Transverse colon (tissue), 4 donors: ENCODE data around the gene HHEX. TPM values are rescaled to one million over a fixed set of nuclear protein-coding genes. Genes with fewer than 3 reads are reported as not detected.

ENCODE experiments used
- DNase-seq: peaks from one replicate; pipeline ENCODE4 v3.0.0-alpha.2; 2019
- H3K27ac ChIP-seq, 4 donors: fragments of 200-600 bp; sonication (generic); 2 replicates each; pipeline ENCODE4 v1.5.1; 2016 to 2018; ENCODE audit warnings: inconsistent platforms in 4 of 4
- H3K27me3 ChIP-seq: fragments of 200-600 bp; sonication (generic); 2 replicates; pipeline ENCODE4 v1.5.1; 2017; ENCODE audit warnings: inconsistent platforms
- H3K36me3 ChIP-seq, 4 donors: fragments of 200-600 bp; sonication (generic); 2 replicates each; pipeline ENCODE4 v1.5.1; 2017 to 2019; ENCODE audit warnings: inconsistent platforms in 4 of 4
- H3K4me1 ChIP-seq, 4 donors: fragments of 200-600 bp; sonication (generic); 2 replicates each; pipeline ENCODE4 v1.5.1; 2017 to 2020; ENCODE audit warnings: inconsistent platforms in 4 of 4
- H3K4me3 ChIP-seq, 4 donors: fragments of 200-600 bp; sonication (generic); 1 replicate in 1 of 4; 2 replicates in 3 of 4; pipeline versions ENCODE4 v1.5.1 to v1.6.1; 2017 to 2019; ENCODE audit warnings: inconsistent platforms in 4 of 4
- H3K9me3 ChIP-seq, 2 donors: fragments of 200-600 bp; sonication (generic); 2 replicates each; pipeline ENCODE4 v1.5.1; 2017 to 2019; ENCODE audit warnings: inconsistent platforms in 2 of 2
- EP300 ChIP-seq: sonication (generic); formaldehyde crosslinking; IDR thresholded peaks from one replicate; pipeline ENCODE4 v1.6.1; 2017; ENCODE audit warnings: antibody characterized with exemption, low read depth
- POLR2A ChIP-seq: fragments of 450-650 bp; IDR thresholded peaks from one replicate; pipeline ENCODE4 v1.6.1; 2016; ENCODE audit warnings: antibody characterized with exemption, mild to moderate bottlenecking, moderate library complexity
- POLR2AphosphoS5 ChIP-seq, 3 donors: sonication (generic); formaldehyde crosslinking; IDR thresholded peaks; one replicate each; pipeline ENCODE4 v1.6.1; 2016; ENCODE audit warnings: antibody characterized with exemption in 3 of 3
- WGBS, 2 donors: methylation state at CpG; one replicate each; pipeline ENCODE4 v1.1.5; 2018; ENCODE audit warnings: low coverage in 1 of 2; 5-methylcytosine and 5-hydroxymethylcytosine counted together
- in situ Hi-C, 4 donors: fragments of 200-750 bp; cut with MboI; loops; one replicate each; pipeline versions ENCODE4 v1.15.0 to v1.15.1; 2017; ENCODE audit warnings: low sequenced_read_pairs in 3 of 4, low pct_ligation_motif_present in 1 of 4, low pct_unique_long_range_greater_than_20kb in 1 of 4
- intact Hi-C: fragments of 100-400 bp; cut with DNase I; formaldehyde crosslinking; loops from one replicate; pipeline ENCODE4 v1.15.1; 2023; ENCODE audit warnings: low total_unique reads
- total RNA-seq, 4 donors: library from RNA; depleted of rRNA; stranded (reverse); fragments of >200 nt; gene quantifications; one replicate each; pipeline ENCODE4 v1.1.0, GENCODE V29; 2016
- TF ChIP-seq, protein P1 (sequence below), 5 experiments: fragments of 200-600 bp in 3 of 5; fragments of 450-650 bp in 2 of 5; sonication (generic) in 3 of 5; IDR thresholded peaks; 1 replicate in 2 of 5; 2 replicates in 3 of 5; pipeline ENCODE4 v1.5.1; 2016 to 2017; ENCODE audit warnings: antibody characterized with exemption in 5 of 5, inconsistent platforms in 3 of 5, mild to moderate bottlenecking in 2 of 5, moderate library complexity in 1 of 5

Gene HHEX
- total RNA-seq, 4 donors from 2014 or later = 0.80 to 7.9 (median 4.8) TPM

DNA sequence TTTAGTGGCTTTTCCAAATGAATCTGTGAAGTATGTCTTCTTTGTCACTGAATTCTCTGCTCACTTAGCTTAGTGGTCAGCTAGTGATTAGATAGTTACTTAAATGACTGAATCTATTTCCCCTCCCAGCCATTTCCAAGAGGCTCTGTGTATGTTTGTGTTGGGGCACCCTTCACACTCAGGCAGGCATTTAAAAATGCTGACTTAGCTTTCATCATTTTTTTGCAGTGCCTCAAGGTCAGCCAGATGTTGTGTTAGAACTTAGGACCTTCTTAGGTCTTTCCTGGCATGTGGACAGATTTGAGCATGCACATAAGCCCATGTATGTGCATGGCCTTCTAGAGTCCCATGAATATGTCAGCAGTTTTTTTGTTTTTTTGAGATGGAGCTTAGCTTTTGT is 25.4 kb upstream of the HHEX start:
- TF ChIP-seq POLR2A (no peak), EP300 (no peak), POLR2AphosphoS5 (IDR thresholded peaks at IDR 0.05) (no peak)
- TF ChIP-seq, protein P1, sequence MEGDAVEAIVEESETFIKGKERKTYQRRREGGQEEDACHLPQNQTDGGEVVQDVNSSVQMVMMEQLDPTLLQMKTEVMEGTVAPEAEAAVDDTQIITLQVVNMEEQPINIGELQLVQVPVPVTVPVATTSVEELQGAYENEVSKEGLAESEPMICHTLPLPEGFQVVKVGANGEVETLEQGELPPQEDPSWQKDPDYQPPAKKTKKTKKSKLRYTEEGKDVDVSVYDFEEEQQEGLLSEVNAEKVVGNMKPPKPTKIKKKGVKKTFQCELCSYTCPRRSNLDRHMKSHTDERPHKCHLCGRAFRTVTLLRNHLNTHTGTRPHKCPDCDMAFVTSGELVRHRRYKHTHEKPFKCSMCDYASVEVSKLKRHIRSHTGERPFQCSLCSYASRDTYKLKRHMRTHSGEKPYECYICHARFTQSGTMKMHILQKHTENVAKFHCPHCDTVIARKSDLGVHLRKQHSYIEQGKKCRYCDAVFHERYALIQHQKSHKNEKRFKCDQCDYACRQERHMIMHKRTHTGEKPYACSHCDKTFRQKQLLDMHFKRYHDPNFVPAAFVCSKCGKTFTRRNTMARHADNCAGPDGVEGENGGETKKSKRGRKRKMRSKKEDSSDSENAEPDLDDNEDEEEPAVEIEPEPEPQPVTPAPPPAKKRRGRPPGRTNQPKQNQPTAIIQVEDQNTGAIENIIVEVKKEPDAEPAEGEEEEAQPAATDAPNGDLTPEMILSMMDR (IDR thresholded peaks at IDR 0.05) = no peak
- in situ Hi-C loops = no loop called here
- no peak overlapping the region for H3K4me3 ChIP-seq

DNA sequence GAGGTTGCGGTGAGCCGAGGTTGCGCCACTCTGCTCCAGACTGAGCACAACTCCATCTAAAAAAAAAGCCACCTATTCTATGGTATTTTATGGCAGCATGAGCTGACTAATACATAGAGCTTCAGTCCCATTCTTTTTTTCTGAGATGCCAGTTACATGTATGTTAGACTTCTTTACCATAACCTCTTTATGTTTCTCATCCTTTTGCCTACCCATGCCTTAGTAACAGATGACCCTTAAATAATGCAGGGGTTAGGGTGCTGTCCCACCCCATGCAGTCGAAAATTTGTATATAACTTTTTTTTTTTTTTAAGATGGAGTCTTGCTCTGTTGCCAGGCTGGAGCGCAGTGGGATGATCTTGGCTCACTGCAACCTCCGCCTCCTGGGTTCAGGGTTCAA is 22.7 kb upstream of the HHEX start:
- H3K36me3 ChIP-seq = no peaks in the 10 kb centered on the region
- intact Hi-C loops = no loop called here
- 95% methylated on average over 6 of the region's 6 CpGs for WGBS, 2 donors
- no peak overlapping the region for H3K27ac ChIP-seq
- no peak overlapping the region for H3K4me3 ChIP-seq
- H3K27me3 ChIP-seq = no peaks in the 10 kb centered on the region
- no peak for DNase-seq
- in situ Hi-C loops = no loop called here
- H3K9me3 ChIP-seq = peaks cover 6 to 16% of the 10 kb centered on the region in 2 donors
- TF ChIP-seq POLR2A = no peak
- TF ChIP-seq, protein P1 (IDR thresholded peaks at IDR 0.05) = no peak
- TF ChIP-seq POLR2AphosphoS5 (IDR thresholded peaks at IDR 0.05) = no peak
- no peak for TF ChIP-seq EP300
- H3K4me1 ChIP-seq = no peaks in the 10 kb centered on the region

More for the DNA sequence above, 25.4 kb upstream of the HHEX start:
- Histone ChIP-seq H3K9me3 (peaks cover 8 to 16% of the 10 kb centered on the region in 2 donors), H3K27me3 (no peaks in the 10 kb centered on the region), H3K4me1 (no peaks in the 10 kb centered on the region), H3K36me3 (no peaks in the 10 kb centered on the region), H3K27ac (no peak overlapping the region)
- intact Hi-C loops = no loop called here
- DNase-seq = no peak

DNA sequence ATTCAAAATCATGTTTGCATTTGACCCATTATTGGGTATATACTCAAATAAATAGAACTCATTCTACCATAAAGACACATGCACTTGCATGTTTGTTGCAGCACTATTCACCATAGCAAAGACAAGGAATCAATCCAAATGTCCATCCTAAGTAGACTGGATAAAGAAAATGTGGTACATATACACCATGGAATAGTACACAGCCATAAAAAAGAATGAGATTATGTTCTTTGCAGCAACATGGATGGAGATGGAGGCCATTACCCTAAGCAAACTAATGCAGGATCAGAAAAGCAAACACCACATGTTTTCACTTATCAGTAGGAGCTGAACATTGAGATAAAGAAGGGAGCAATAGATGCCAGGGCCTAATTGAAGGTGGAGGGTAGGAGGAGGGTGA is 12.0 kb upstream of the HHEX start:
- no peaks in the 10 kb centered on the region for H3K27me3 ChIP-seq
- DNase-seq = no peak
- H3K36me3 ChIP-seq = no peaks in the 10 kb centered on the region
- no peak overlapping the region for H3K27ac ChIP-seq
- no peaks in the 10 kb centered on the region for H3K4me1 ChIP-seq
- intact Hi-C loops = no loop called here
- no peaks in the 10 kb centered on the region for H3K9me3 ChIP-seq
- no peak overlapping the region for H3K4me3 ChIP-seq
- no peak for TF ChIP-seq EP300
- TF ChIP-seq POLR2A = no peak
- TF ChIP-seq, protein P1 (IDR thresholded peaks at IDR 0.05) = no peak
- TF ChIP-seq POLR2AphosphoS5 (IDR thresholded peaks at IDR 0.05) = no peak
- in situ Hi-C loops = no loop called here

DNA sequence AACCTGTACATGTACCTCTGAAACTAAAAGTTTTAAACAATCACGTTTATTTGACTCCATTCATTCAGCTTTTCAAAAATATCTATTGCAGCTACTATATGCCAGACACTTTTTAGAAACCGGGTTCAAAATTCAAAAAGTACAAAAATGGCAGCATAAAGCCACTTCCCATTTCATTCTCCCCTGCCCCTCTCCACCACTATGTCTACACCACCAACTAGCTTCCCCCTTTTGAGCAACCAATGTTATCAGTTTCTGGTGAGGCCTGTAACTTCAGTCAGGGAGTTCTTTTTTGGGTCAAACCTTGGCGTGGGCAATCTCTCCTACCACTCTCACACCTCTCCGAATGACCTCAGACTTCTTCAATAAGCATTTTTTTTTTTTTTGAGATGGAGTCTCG is 11.5 kb upstream of the HHEX start:
- in situ Hi-C loops (no loop called here), intact Hi-C loops (no loop called here)
- Histone ChIP-seq H3K36me3 (no peaks in the 10 kb centered on the region), H3K27ac (no peak overlapping the region), H3K4me3 (no peak overlapping the region), H3K27me3 (no peaks in the 10 kb centered on the region), H3K4me1 (no peaks in the 10 kb centered on the region), H3K9me3 (no peaks in the 10 kb centered on the region)
- TF ChIP-seq POLR2A (no peak), EP300 (no peak), POLR2AphosphoS5 (IDR thresholded peaks at IDR 0.05) (no peak)
- TF ChIP-seq, protein P1 (IDR thresholded peaks at IDR 0.05) = no peak
- WGBS, 2 donors = 75 to 88% methylated on average over 4 to 5 of the region's 5 CpGs
- no peak for DNase-seq
